ENCODE data around the gene FBL.
"Not testable (repeated sequence)": the region's sequence is repeated elsewhere in the genome, so short reads cannot be mapped to it uniquely, and the experiment has no call there.

The FBL gene

DNA sequence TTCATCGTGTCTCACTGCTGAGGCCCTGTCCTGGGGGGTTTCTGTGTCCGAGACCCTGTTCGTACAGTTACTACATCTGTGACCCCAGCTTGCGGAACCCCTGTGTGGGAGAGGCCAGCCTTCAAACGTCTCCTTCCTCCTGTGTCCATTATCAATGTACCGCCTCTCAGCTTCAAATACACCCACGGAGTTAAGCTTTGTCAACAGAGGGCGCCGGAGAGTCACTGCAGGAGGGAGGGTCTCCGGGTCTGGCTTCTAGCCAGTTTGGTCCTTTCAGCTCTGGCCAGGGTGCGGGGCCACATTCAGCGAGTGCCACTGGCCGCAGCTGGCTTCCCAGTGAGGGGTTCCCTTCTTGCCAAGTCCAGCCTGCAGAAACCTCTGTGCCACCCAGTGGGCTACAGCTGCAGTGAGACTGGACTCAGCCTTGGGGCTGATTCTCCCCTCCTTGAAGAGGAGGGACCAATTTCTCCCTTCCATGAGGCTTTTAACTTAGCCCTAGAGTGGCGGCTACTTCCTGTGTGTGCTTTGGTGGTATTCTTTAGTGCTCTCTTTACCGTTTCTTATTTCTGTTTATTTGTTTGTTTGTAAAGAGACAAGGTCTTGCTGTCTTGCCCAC, 35.4 kb upstream of the FBL start:
- H3K27ac Mint-ChIP-seq, H3K27me3 Mint-ChIP-seq, H3K36me3 Mint-ChIP-seq, H3K9me3 Mint-ChIP-seq, H3K4me3 Mint-ChIP-seq, H3K4me1 Mint-ChIP-seq: not testable (repeated sequence)
- DNase-seq (ENCODE audit: low spot score in 2 of 2) (peak in 1 of 2 donors; percentile 37), ATAC-seq (ENCODE audit: low read depth) (peak; percentile 95)

DNA sequence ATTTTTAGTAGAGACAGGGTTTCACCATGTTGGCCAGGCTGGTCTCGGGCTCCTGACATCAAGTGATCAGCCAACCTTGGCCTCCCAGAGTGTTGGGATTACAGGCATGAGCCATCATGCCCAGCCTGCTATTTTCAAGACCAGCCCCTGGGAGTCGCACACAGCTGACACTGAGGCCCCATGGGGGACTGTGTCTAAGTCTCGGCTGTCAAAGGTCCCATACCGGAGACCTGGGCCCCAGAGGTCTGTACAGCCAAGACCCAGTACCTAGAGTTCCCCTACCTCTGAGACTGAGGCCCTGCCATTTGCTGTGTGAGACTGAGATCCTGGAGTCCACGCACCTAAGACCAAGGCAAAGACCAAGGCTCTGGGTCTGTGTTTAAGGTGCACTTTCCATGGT, 34.1 kb upstream of the FBL start:
- H3K27ac Mint-ChIP-seq; H3K9me3 Mint-ChIP-seq; ATAC-seq (ENCODE audit: low read depth); H3K36me3 Mint-ChIP-seq; H3K4me1 Mint-ChIP-seq; DNase-seq (ENCODE audit: low spot score in 2 of 2); H3K27me3 Mint-ChIP-seq; H3K4me3 Mint-ChIP-seq: not testable (repeated sequence)

GRCh38 chr19:39879796-39880195, 33.6 kb upstream of the FBL start:
- not testable (repeated sequence) for H3K9me3 Mint-ChIP-seq; H3K4me1 Mint-ChIP-seq; ATAC-seq (ENCODE audit: low read depth); DNase-seq (ENCODE audit: low spot score in 2 of 2); H3K36me3 Mint-ChIP-seq; H3K4me3 Mint-ChIP-seq; H3K27ac Mint-ChIP-seq; H3K27me3 Mint-ChIP-seq

DNA sequence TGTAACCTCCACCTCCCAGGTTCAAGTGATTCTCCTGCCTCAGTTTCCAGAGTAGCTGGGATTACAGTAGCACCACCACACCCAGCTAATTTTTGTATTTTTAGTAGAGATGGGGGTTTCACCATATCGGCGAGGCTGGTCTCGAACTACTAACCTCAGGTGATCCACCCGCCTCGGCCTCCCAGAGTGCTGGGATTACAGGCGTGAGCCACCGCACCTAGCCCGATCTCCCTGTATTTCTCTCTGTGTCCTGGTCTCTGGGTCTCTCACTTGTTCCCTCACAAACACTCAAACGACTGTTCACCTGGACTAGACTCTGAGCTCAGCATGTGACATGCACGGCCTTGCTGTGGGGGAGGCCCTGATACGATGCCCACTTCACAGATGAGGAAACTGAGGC, 32.7 kb upstream of the FBL start:
- not testable (repeated sequence) for H3K27ac Mint-ChIP-seq; H3K4me3 Mint-ChIP-seq; H3K9me3 Mint-ChIP-seq; H3K36me3 Mint-ChIP-seq; DNase-seq (ENCODE audit: low spot score in 2 of 2); H3K27me3 Mint-ChIP-seq; H3K4me1 Mint-ChIP-seq; ATAC-seq (ENCODE audit: low read depth)

GRCh38 chr19:39878398-39878797, 32.2 kb upstream of the FBL start:
- Mint-ChIP-seq H3K27ac (no peak overlapping the region), H3K27me3 (peaks cover 5% of the 10 kb centered on the region), H3K4me1 (peaks cover 3% of the 10 kb centered on the region), H3K36me3 (no peaks in the 10 kb centered on the region), H3K4me3 (no peak overlapping the region), H3K9me3 (no peaks in the 10 kb centered on the region)
- DNase-seq (ENCODE audit: low spot score in 2 of 2) (no peak), ATAC-seq (ENCODE audit: low read depth) (no peak)

DNA sequence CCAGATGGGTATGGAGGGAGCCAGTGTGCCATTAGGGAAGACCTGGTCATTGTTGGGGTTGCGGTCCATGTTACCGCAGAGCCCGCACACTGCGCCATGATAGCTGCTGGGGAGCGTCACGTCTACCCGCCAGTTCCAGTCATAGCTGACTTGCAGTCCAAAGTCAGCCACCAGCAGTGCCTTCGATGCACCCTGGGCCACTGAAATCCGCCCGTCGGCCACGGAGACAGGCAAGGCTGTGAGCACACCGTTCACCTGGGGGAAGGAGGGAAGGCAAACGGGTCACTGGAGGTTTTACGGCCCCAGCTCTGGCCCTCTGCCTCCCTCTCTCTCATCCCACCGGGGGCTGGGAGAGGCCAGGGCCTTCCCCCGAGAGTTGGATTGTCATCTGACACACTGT, 31.8 kb upstream of the FBL start:
- not testable (repeated sequence) for H3K4me1 Mint-ChIP-seq; H3K9me3 Mint-ChIP-seq; H3K4me3 Mint-ChIP-seq; ATAC-seq (ENCODE audit: low read depth); H3K27me3 Mint-ChIP-seq; H3K36me3 Mint-ChIP-seq; H3K27ac Mint-ChIP-seq; DNase-seq (ENCODE audit: low spot score in 2 of 2)

DNA sequence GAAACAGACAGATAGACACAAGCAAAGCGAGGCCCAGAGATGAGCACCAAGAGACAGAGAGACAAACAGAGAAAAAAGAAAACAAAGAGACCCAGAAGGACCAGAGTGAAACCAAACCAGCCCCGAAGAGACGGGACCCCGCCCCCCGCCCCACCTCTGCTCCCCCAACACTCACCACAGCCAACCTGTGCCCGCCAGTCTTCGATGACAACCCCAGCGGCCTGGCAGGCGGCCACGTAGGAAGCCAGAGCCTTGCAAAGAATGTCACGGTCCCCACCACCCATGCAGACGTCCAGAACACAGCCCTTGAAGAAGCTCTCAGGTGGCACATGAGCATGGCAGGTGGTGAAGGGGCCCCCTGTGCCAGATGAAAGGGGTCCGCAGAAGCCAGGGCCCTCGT, 31.3 kb upstream of the FBL start:
- H3K9me3 Mint-ChIP-seq; H3K4me1 Mint-ChIP-seq; H3K27ac Mint-ChIP-seq; ATAC-seq (ENCODE audit: low read depth); DNase-seq (ENCODE audit: low spot score in 2 of 2); H3K27me3 Mint-ChIP-seq; H3K4me3 Mint-ChIP-seq; H3K36me3 Mint-ChIP-seq: not testable (repeated sequence)

GRCh38 chr19:39876486-39876885, 30.3 kb upstream of the FBL start:
- not testable (repeated sequence) for H3K4me1 Mint-ChIP-seq; H3K4me3 Mint-ChIP-seq; DNase-seq (ENCODE audit: low spot score in 2 of 2); H3K27me3 Mint-ChIP-seq; H3K27ac Mint-ChIP-seq; ATAC-seq (ENCODE audit: low read depth); H3K36me3 Mint-ChIP-seq; H3K9me3 Mint-ChIP-seq

GRCh38 chr19:39875401-39875864, 29.3 kb upstream of the FBL start:
- H3K4me1 Mint-ChIP-seq; H3K36me3 Mint-ChIP-seq; H3K4me3 Mint-ChIP-seq; ATAC-seq (ENCODE audit: low read depth); H3K27me3 Mint-ChIP-seq; H3K9me3 Mint-ChIP-seq; DNase-seq (ENCODE audit: low spot score in 2 of 2); H3K27ac Mint-ChIP-seq: not testable (repeated sequence)

GRCh38 chr19:39874404-39874803, 28.2 kb upstream of the FBL start:
- Mint-ChIP-seq H3K4me1 (no peaks in the 10 kb centered on the region), H3K4me3 (no peak overlapping the region), H3K9me3 (no peaks in the 10 kb centered on the region), H3K27me3 (peaks cover 5% of the 10 kb centered on the region), H3K27ac (no peak overlapping the region), H3K36me3 (peaks cover 2% of the 10 kb centered on the region)
- DNase-seq (ENCODE audit: low spot score in 2 of 2) = no peak
- ATAC-seq (ENCODE audit: low read depth) = no peak

DNA sequence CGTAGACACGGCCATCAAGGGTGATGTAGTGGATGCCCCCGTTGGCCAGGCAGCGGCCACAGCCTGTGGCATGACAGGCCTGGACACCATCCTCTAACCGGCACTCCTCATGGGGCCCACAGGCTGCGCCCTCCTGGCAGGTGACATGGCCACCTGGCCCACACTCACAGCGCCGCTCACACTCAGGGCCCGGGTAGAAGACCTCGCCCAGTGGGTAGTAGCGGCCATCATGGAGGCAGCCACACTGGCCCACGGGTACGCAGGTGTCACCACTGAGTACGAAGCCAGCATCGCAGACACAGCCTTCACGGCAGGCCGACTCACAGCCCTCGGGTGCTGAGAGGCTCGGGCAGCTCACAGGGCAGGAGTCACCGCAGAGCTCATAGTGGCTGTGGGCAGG, 27.2 kb upstream of the FBL start:
- H3K27ac Mint-ChIP-seq = no peak overlapping the region
- H3K9me3 Mint-ChIP-seq = no peaks in the 10 kb centered on the region
- H3K4me3 Mint-ChIP-seq = no peak overlapping the region
- no peaks in the 10 kb centered on the region for H3K4me1 Mint-ChIP-seq
- H3K27me3 Mint-ChIP-seq = peaks cover 3% of the 10 kb centered on the region
- no peak for DNase-seq (ENCODE audit: low spot score in 2 of 2)
- H3K36me3 Mint-ChIP-seq = peaks cover 4% of the 10 kb centered on the region
- ATAC-seq (ENCODE audit: low read depth) = no peak

- H3K27ac Mint-ChIP-seq = no peak overlapping the region
Observed at GRCh38 chr19:39871886-39872866, 26.0 kb upstream of the FBL start.

GRCh38 chr19:39871362-39871761, 25.2 kb upstream of the FBL start:
- peaks cover 5% of the 10 kb centered on the region for H3K36me3 Mint-ChIP-seq

More at GRCh38 chr19:39871886-39872866, 26.0 kb upstream of the FBL start:
- ATAC-seq (ENCODE audit: low read depth) = no peak
- H3K4me1 Mint-ChIP-seq = no peaks in the 10 kb centered on the region
- peaks cover 2% of the 10 kb centered on the region for H3K27me3 Mint-ChIP-seq
- DNase-seq (ENCODE audit: low spot score in 2 of 2) = no peak
- H3K36me3 Mint-ChIP-seq = peaks cover 4% of the 10 kb centered on the region
- H3K4me3 Mint-ChIP-seq = no peak overlapping the region
- H3K9me3 Mint-ChIP-seq = no peaks in the 10 kb centered on the region

GRCh38 chr19:39870171-39870971, 24.2 kb upstream of the FBL start:
- DNase-seq (ENCODE audit: low spot score in 2 of 2) (no peak), ATAC-seq (ENCODE audit: low read depth) (no peak)
- no peak overlapping the region for H3K4me3 Mint-ChIP-seq
- no peak overlapping the region for H3K27ac Mint-ChIP-seq
- no peaks in the 10 kb centered on the region for H3K27me3 Mint-ChIP-seq
- peaks cover 6% of the 10 kb centered on the region for H3K36me3 Mint-ChIP-seq
- no peaks in the 10 kb centered on the region for H3K9me3 Mint-ChIP-seq
- H3K4me1 Mint-ChIP-seq = no peaks in the 10 kb centered on the region

More at GRCh38 chr19:39871362-39871761, 25.2 kb upstream of the FBL start:
- Mint-ChIP-seq H3K27me3 (peaks cover 2% of the 10 kb centered on the region), H3K9me3 (no peaks in the 10 kb centered on the region), H3K27ac (no peak overlapping the region), H3K4me1 (no peaks in the 10 kb centered on the region), H3K4me3 (no peak overlapping the region)
- DNase-seq (ENCODE audit: low spot score in 2 of 2) (no peak), ATAC-seq (ENCODE audit: low read depth) (no peak)
